Stimulated activated naive CD8-positive, alpha-beta T cell treated with anti-CD3 and anti-CD28 coated beads, Interleukin-15, amount 100 ng/mL, for 72 hours (primary cell): Measurements from ENCODE around the gene RALGAPA2.
A peak's percentile ranks its signal among the peaks of the same experiment; 100 is the strongest.
"Not testable (repeated sequence)": the region's sequence is repeated elsewhere in the genome, so short reads cannot be mapped to it uniquely, and the experiment has no call there.

Experiments used
- ATAC-seq: fragments of 150-1000 bp; cut with Tn5 transposase; 2 replicates; pipeline ENCODE4 v1.10.0; 2021; ENCODE audit warnings: mild to moderate bottlenecking, moderate library complexity
- DNase-seq, 2 donors: peaks; one replicate each; pipeline ENCODE4 v3.0.0; 2021 to 2022
- H3K27ac Mint-ChIP-seq, 2 donors: one replicate each; pipeline ENCODE4 v1.8.0; 2022; ENCODE audit warnings: mild to moderate bottlenecking in 2 of 2, mixed read lengths in 2 of 2, moderate library complexity in 2 of 2
- H3K27me3 Mint-ChIP-seq: one replicate; pipeline ENCODE4 v1.8.0; 2022; ENCODE audit warnings: mixed read lengths
- H3K4me1 Mint-ChIP-seq: one replicate; pipeline ENCODE4 v1.8.0; 2022; ENCODE audit warnings: mild to moderate bottlenecking, mixed read lengths
- H3K4me3 Mint-ChIP-seq, 2 donors: one replicate each; pipeline ENCODE4 v1.8.0; 2022; ENCODE audit warnings: mild to moderate bottlenecking in 2 of 2, mixed read lengths in 2 of 2, moderate library complexity in 1 of 2
- H3K9me3 Mint-ChIP-seq, 2 donors: one replicate each; pipeline ENCODE4 v1.8.0; 2022; ENCODE audit warnings: mixed read lengths in 2 of 2

RALGAPA2 gene

GRCh38 chr20:20367575-20368417 is 344.6 kb downstream of the RALGAPA2 start, which contains the start of gene INSM1:
INSM1 (plus strand) TSS chr20:20368104; CDS start chr20:20368268, 164 bp downstream.
- Mint-ChIP-seq H3K9me3 (no peaks in the 10 kb centered on the region), H3K27me3 (peaks cover 86% of the 10 kb centered on the region), H3K27ac (no peak within 1 kb of the TSS), H3K4me1 (peaks cover 46% of the 10 kb centered on the region), H3K4me3 (peak within 1 kb of the TSS; percentile 80 to 83)
- ATAC-seq, result peak; percentile 33
- no peak for DNase-seq

- H3K4me1 Mint-ChIP-seq, result peaks cover 47% of the 10 kb centered on the region
- peaks cover 86% of the 10 kb centered on the region for H3K27me3 Mint-ChIP-seq
- ATAC-seq (no peak), DNase-seq (no peak)
- H3K9me3 Mint-ChIP-seq, result no peaks in the 10 kb centered on the region
- peak overlapping the region in 1 of 2 donors; percentile 83 for H3K4me3 Mint-ChIP-seq
- no peak overlapping the region for H3K27ac Mint-ChIP-seq
These were observed 345.4 kb downstream of the RALGAPA2 start for GRCh38 chr20:20366876-20367574.

- Mint-ChIP-seq H3K4me3 (peak overlapping the region in 1 of 2 donors; percentile 47), H3K27ac (peak overlapping the region in 1 of 2 donors; percentile 26), H3K9me3 (no peaks in the 10 kb centered on the region), H3K4me1 (peaks cover 47% of the 10 kb centered on the region), H3K27me3 (peaks cover 86% of the 10 kb centered on the region)
- DNase-seq (no peak), ATAC-seq (no peak)
These were observed 345.9 kb downstream of the RALGAPA2 start for GRCh38 chr20:20366551-20366875.

- H3K27me3 Mint-ChIP-seq, result peaks cover 86% of the 10 kb centered on the region
- peak overlapping the region in 1 of 2 donors; percentile 16 for H3K4me3 Mint-ChIP-seq
- DNase-seq (no peak), ATAC-seq (no peak)
- H3K4me1 Mint-ChIP-seq, result peaks cover 52% of the 10 kb centered on the region
- H3K9me3 Mint-ChIP-seq, result no peaks in the 10 kb centered on the region
- H3K27ac Mint-ChIP-seq, result no peak overlapping the region
These were observed 346.8 kb downstream of the RALGAPA2 start for GRCh38 chr20:20365480-20366161.

- H3K4me3 Mint-ChIP-seq, result peak overlapping the region in 1 of 2 donors; percentile 16
- no peak overlapping the region for H3K27ac Mint-ChIP-seq
- no peaks in the 10 kb centered on the region for H3K9me3 Mint-ChIP-seq
- DNase-seq, result peak in 1 of 2 donors; percentile 14
- H3K4me1 Mint-ChIP-seq, result peaks cover 55% of the 10 kb centered on the region
- no peak for ATAC-seq
- H3K27me3 Mint-ChIP-seq, result peaks cover 87% of the 10 kb centered on the region
These were observed 347.6 kb downstream of the RALGAPA2 start for GRCh38 chr20:20364593-20365479.

GRCh38 chr20:20363799-20364592 is 348.4 kb downstream of the RALGAPA2 start:
- H3K9me3 Mint-ChIP-seq, result no peaks in the 10 kb centered on the region
- peaks cover 87% of the 10 kb centered on the region for H3K27me3 Mint-ChIP-seq
- ATAC-seq (no peak), DNase-seq (no peak)
- peaks cover 56% of the 10 kb centered on the region for H3K4me1 Mint-ChIP-seq
- H3K27ac Mint-ChIP-seq, result no peak overlapping the region
- peak overlapping the region; percentile 1 to 37 for H3K4me3 Mint-ChIP-seq

GRCh38 chr20:20363434-20363798 is 349.0 kb downstream of the RALGAPA2 start:
- ATAC-seq (no peak), DNase-seq (no peak)
- H3K9me3 Mint-ChIP-seq, result no peaks in the 10 kb centered on the region
- H3K4me3 Mint-ChIP-seq, result peak overlapping the region; percentile 18 to 28
- H3K27ac Mint-ChIP-seq, result no peak overlapping the region
- peaks cover 56% of the 10 kb centered on the region for H3K4me1 Mint-ChIP-seq
- H3K27me3 Mint-ChIP-seq, result peaks cover 87% of the 10 kb centered on the region

GRCh38 chr20:20362774-20363433 is 349.5 kb downstream of the RALGAPA2 start:
- peaks cover 56% of the 10 kb centered on the region for H3K4me1 Mint-ChIP-seq
- H3K27me3 Mint-ChIP-seq, result peaks cover 87% of the 10 kb centered on the region
- no peak overlapping the region for H3K27ac Mint-ChIP-seq
- H3K9me3 Mint-ChIP-seq, result no peaks in the 10 kb centered on the region
- DNase-seq, result no peak
- H3K4me3 Mint-ChIP-seq, result peak overlapping the region; percentile 28 to 36
- ATAC-seq, result no peak

GRCh38 chr20:20360464-20360863 is 352.0 kb downstream of the RALGAPA2 start:
- H3K4me1 Mint-ChIP-seq, result peaks cover 39% of the 10 kb centered on the region
- ATAC-seq, result peak; percentile 69
- no peaks in the 10 kb centered on the region for H3K9me3 Mint-ChIP-seq
- peaks cover 62% of the 10 kb centered on the region for H3K27me3 Mint-ChIP-seq
- peak in 1 of 2 donors; percentile 14 for DNase-seq
- H3K4me3 Mint-ChIP-seq, result peak overlapping the region in 1 of 2 donors; percentile 41
- no peak overlapping the region for H3K27ac Mint-ChIP-seq

GRCh38 chr20:20359628-20360027 is 352.8 kb downstream of the RALGAPA2 start:
- ATAC-seq (no peak), DNase-seq (no peak)
- Mint-ChIP-seq H3K9me3 (peaks cover 2 to 5% of the 10 kb centered on the region in 2 donors), H3K4me3 (no peak overlapping the region), H3K4me1 (peaks cover 33% of the 10 kb centered on the region), H3K27ac (no peak overlapping the region), H3K27me3 (peaks cover 57% of the 10 kb centered on the region)

- no peak overlapping the region for H3K4me3 Mint-ChIP-seq
- DNase-seq (no peak), ATAC-seq (no peak)
- H3K27ac Mint-ChIP-seq, result no peak overlapping the region
- H3K4me1 Mint-ChIP-seq, result peaks cover 27% of the 10 kb centered on the region
- H3K9me3 Mint-ChIP-seq, result peaks cover 6 to 13% of the 10 kb centered on the region in 2 donors
- H3K27me3 Mint-ChIP-seq, result peaks cover 56% of the 10 kb centered on the region
These were observed 353.6 kb downstream of the RALGAPA2 start for GRCh38 chr20:20358801-20359200.

GRCh38 chr20:20355503-20355902 is 356.9 kb downstream of the RALGAPA2 start:
- H3K4me1 Mint-ChIP-seq, H3K27ac Mint-ChIP-seq: not testable (repeated sequence)
- H3K9me3 Mint-ChIP-seq, result peaks cover 11 to 14% of the 10 kb centered on the region in 2 donors

GRCh38 chr20:20353576-20353975 is 358.9 kb downstream of the RALGAPA2 start:
- ATAC-seq (no peak), DNase-seq (no peak)
- no peak overlapping the region for H3K4me3 Mint-ChIP-seq
- peaks cover 14% of the 10 kb centered on the region in 2 donors for H3K9me3 Mint-ChIP-seq
- H3K27ac Mint-ChIP-seq, result no peak overlapping the region
- H3K4me1 Mint-ChIP-seq, result no peaks in the 10 kb centered on the region
- H3K27me3 Mint-ChIP-seq, result peaks cover 52% of the 10 kb centered on the region

More at GRCh38 chr20:20355503-20355902, 356.9 kb downstream of the RALGAPA2 start:
- DNase-seq, ATAC-seq, H3K4me3 Mint-ChIP-seq: not testable (repeated sequence)
- peaks cover 47% of the 10 kb centered on the region for H3K27me3 Mint-ChIP-seq

GRCh38 chr20:20344476-20344875 is 368.0 kb downstream of the RALGAPA2 start:
- H3K4me3 Mint-ChIP-seq, result no peak overlapping the region
- no peak for ATAC-seq
- peaks cover 20% of the 10 kb centered on the region for H3K27me3 Mint-ChIP-seq
- DNase-seq, result no peak
- H3K9me3 Mint-ChIP-seq, result no peaks in the 10 kb centered on the region
- no peaks in the 10 kb centered on the region for H3K4me1 Mint-ChIP-seq
- H3K27ac Mint-ChIP-seq, result no peak overlapping the region
